GM13977 (cell line): Measurements from ENCODE around the gene RET.

Experiments
- DNase-seq: peaks from one replicate; pipeline ENCODE4 v3.0.0; 2012; ENCODE audit warnings: low spot score
- in situ Hi-C: fragments of 300-500 bp; cut with MboI; formaldehyde crosslinking; loops from one replicate; pipeline ENCODE4 v1.12.0; 2022; ENCODE audit warnings: low sequenced_read_pairs, low pct_unique_long_range_greater_than_20kb, mixed read lengths, inconsistent platforms; ENCODE audit not compliant: unreplicated experiment
- TF ChIP-seq, protein P1 (sequence below): IDR thresholded peaks from 2 replicates; pipeline ENCODE4 v1.5.1; 2012; ENCODE audit warnings: mild to moderate bottlenecking, control low read depth; ENCODE audit not compliant: insufficient read depth; ENCODE audit errors: extremely low read depth, missing control alignments

The RET gene

DNA sequence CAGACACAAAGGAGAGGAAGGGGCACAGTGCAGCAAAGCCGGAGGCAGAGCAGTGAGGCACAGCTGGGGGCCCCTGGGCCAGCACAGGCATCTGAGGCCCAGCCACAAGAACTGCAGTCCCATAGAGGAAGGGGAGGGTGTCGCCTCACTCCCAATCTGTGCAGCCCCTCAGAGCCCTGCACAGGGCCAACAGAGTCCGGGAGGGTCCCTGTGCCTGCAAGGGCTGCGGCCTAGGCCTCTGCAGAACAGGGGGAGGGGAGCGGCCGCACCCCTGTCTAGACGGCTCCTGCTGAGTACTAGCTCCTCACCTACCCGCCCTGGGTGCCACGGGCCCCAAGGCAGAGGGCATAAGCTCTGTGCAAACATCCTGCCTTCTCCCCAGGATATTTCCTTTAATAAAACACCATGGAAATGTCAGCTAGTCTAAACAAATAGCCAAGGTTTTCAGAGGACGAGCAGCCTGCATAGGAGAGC, 32.4 kb upstream of the RET start:
- TF ChIP-seq, protein P1, sequence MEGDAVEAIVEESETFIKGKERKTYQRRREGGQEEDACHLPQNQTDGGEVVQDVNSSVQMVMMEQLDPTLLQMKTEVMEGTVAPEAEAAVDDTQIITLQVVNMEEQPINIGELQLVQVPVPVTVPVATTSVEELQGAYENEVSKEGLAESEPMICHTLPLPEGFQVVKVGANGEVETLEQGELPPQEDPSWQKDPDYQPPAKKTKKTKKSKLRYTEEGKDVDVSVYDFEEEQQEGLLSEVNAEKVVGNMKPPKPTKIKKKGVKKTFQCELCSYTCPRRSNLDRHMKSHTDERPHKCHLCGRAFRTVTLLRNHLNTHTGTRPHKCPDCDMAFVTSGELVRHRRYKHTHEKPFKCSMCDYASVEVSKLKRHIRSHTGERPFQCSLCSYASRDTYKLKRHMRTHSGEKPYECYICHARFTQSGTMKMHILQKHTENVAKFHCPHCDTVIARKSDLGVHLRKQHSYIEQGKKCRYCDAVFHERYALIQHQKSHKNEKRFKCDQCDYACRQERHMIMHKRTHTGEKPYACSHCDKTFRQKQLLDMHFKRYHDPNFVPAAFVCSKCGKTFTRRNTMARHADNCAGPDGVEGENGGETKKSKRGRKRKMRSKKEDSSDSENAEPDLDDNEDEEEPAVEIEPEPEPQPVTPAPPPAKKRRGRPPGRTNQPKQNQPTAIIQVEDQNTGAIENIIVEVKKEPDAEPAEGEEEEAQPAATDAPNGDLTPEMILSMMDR = no peak
- in situ Hi-C loops = no loop called here

DNA sequence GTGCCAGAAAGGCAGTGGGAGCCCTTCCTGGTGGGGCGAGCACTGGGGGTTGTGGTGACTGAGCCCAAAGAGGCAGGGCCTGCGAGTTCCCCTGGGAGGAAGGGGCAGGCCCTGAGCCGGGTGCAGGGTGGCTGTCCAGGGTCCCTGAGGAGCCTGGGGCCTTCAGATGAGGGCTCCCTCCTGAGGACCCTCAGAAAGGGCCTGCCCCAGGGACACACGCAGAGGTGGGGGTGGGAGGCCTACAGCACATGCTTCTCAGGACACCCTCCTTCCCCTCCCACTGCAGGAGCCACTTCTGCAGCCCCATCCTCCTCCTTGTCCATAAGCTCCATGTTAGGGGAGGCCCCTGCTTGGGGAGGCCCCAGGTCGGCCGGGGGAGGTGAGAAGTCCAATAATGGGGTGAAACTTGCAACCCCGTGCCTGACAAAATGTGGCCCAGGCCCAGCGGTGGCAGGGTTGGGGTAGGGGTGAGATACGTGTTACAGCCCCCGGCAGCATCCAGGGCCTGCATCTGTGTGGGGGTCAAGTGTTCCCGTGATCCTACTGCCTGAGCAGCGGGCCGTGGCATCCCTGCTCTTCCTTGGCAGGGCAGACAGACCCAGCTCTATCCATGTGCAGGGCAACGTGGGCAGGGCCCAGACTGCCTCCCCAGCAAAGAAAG, 31.8 kb upstream of the RET start:
- TF ChIP-seq, protein P1 = no peak
- DNase-seq = no peak
- in situ Hi-C loops = no loop called here

More for the DNA sequence above, 32.4 kb upstream of the RET start:
- DNase-seq = no peak

DNA sequence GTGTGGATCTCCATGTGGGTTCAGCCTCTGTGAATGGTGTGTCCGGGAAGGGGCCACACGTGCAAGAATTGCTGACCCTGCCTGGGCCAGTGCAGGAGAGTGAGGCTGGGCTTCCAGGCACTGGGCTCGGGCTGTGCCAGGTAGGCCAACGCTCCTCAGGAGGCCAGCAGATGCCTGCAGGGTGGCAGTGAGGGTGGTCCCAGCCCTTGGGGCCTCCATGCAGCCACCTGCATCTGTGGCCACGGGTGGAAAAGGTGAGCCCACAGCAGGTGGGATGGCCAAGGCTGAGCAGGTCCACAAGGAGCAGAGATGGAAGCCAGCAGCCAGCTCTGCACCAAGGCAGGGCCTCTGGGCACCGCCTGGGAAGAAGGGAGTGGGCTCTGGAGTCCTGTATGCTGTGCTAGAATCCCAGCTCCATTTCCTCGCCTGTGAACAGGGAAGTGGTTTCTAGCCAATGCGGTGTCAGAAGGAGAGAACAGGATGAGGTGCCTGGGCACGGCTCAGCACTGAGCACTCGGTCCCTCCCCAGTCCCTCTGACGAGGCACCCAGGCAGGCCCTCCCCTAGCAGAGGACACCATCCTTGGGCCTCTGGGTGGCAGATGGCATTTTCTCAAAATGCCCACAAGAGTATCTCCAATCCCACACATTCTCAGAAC, 31.1 kb upstream of the RET start:
- DNase-seq = no peak
- TF ChIP-seq, protein P1 = no peak
- in situ Hi-C loops = no loop called here

DNA sequence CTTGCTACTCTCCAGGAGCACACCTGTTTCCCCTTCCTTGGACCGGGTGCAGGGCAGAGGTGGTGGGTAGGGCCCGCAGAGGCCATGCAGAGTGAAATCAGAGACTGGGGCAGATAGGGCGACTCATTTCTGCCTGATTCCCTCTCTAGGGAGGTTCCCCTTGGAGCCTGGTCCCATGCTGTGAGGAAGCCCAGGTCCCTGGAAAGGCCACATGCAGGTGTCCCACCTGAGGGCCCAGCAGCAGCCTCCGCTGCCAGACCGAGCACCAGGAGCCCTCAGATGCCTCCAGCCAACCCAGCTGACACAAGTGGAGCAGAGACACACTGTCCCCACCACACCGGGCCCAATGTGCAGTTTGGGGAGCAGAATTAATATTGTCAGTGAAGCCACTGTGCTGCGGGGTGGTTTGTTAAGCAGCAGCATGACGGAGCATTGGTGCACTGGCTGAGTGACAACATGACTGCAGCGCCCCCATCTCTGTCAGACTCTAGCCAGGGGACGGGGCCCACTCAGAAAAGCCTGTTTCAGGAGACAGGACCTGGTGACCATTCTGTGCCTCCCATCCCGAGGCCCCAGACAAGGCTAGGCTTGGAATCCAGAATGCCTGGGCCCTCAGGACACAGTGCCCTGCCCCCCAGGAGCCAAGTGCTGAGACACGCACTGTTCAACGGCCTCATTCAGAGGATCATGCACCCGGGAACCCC, 30.4 kb upstream of the RET start:
- TF ChIP-seq, protein P1 = no peak
- no peak for DNase-seq
- in situ Hi-C loops = no loop called here

DNA sequence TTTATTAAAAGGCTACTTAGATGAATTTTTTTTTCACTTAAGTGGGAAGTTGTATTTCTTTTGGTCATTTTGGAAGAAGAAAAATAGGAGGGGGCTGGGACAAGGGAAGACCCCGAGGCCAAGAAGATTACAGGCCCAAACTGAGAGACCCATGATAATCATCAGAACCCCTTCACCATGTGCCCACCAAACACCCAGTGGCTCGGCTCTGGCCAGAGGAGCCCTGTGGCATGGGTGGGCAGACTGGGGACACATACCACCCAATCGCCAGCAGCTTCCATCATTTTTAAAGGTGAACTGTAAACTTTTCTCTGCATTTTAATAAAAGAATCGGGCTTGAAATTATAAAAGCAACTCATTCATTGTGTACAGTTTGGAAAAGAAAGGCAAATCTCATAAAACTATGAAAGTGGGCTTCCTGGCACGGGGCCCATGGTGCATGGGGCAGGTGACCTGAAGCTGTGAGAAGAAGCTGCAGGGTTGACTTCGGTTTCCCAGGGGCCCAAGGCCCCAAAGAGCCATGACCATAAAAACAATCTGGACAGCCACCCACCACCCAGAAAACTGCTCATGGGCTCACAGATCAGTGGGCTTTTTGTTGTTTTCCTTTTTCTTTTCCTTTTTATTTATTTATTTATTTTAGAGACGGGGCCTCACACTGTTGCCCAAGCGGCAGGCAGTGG, 29.4 kb upstream of the RET start:
- TF ChIP-seq, protein P1 = no peak
- in situ Hi-C loops = no loop called here

DNA sequence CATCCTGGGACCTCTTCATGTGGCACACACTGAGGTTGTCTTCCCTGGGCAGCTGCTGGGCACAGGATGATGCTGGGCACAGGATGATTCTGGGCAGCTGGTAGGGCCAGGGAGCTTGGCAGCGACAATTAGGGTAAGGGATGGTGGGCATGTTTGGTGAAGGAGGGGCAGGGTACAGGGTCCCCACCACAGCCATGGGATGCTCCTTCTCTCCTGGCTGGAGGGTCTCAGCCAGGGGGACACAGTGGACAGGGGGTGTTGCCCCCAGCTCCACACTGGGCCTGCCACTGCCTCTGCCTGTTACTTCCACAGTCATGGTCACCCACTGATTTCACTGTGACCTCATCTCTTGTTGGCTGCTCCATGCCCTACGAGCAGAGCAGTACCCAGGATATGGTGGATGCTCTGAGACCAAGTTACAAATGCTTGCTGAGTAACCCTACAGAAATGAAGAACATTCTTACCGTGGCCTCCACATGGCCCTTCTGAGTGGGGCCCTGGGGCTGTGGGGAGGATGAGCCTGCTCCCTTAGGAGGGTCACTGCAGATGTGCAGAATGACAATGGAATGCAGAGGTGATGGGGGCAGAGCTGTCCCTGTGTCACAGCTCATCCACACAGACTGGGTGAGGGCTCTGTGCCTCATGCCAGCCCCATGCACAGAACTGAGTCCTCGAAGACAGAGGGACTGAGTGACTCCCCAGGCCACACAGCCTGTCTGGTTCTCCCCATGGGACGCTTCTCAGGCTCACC, 28.4 kb upstream of the RET start:
- in situ Hi-C loops = no loop called here
- DNase-seq = no peak
- TF ChIP-seq, protein P1 = no peak

More for the DNA sequence above, 29.4 kb upstream of the RET start:
- DNase-seq = no peak
